HL-60/S4 treated with phorbol 12-myristate 13-acetate at 8.2 ng/mL for 4 days and 3 days (cell line): ENCODE measurements around the gene AUP1.

Experiments
- in situ Hi-C: fragments of 300-500 bp; cut with MboI; formaldehyde crosslinking; loops from 2 replicates; pipeline ENCODE4 v1.15.0; 2022; ENCODE audit warnings: low sequenced_read_pairs

Gene AUP1

GRCh38 chr2:74515981-74516633, 13.4 kb downstream of the AUP1 start:
- in situ Hi-C loops: no loop called here

DNA sequence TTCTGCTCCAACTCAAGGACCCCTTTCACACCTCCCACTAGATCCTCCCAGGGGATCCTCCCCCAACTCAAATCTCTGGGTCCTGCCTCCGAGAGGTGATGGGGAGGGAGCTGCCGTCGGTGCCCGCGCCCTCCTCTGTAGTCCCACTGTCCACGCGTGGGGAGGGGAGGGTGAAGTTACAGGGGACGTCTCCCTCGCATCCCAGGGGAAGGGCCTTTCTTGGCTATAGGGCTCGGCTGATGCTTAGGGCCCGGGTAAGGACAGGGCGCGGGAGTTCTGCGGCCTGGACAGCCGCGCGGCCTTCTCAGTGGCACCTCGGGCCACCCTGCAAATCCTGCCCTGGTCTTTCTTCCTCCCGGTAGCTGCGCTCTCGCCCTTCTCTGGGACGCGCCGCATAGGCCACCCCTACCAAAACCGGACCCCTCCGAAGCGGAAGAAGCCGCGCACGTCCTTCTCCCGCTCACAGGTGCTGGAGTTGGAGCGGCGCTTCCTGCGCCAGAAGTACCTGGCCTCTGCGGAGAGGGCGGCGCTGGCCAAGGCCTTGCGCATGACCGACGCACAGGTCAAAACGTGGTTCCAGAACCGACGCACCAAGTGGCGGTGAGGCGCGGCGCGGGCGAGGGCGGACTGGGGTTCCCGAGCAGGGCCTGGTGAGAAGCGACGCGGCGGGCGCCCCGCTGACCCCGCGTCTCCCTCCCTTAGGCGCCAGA, 14.1 kb downstream of the AUP1 start:
- in situ Hi-C loops: no loop called here

DNA sequence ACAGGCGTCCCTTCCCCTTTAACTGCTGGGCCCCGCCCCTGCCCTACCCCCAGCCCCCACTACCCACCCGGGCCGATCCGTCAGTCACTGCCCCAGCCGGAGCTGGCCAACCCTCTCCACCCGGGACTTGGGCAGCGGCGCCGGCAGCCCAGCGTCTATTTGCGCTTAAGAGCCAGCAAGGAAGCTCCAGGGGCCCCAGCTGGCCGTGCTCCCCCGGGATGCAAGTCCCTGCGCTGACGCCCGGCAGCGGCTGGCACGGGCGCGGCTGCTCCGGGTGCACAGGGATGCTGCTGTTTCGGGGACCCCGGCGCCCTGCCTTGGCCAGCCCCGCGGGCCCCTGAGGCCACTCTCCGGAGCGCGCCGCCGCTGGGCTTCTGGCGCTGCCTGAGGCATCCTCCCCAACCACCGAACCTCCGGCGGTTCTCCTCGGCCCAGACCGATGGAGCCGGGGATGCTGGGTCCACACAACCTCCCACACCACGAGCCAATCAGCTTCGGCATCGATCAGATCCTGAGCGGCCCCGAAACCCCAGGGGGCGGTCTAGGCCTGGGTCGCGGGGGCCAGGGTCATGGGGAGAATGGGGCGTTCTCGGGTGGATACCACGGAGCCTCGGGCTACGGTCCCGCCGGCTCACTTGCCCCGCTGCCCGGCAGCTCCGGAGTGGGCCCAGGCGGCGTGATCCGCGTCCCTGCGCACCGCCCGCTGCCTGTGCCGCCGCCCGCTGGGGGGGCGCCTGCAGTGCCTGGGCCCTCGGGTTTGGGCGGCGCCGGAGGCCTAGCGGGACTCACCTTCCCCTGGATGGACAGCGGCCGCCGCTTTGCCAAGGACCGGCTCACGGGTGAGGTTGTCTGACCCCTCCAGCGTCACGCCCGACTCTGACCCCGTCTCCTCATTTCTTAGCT, 14.9 kb downstream of the AUP1 start, which contains the start of gene TLX2:
TLX2 (plus strand) TSS at position 83 of the 903 bp plus-strand sequence; CDS start at position 440, 357 bp downstream.
- in situ Hi-C loops: no loop called here

DNA sequence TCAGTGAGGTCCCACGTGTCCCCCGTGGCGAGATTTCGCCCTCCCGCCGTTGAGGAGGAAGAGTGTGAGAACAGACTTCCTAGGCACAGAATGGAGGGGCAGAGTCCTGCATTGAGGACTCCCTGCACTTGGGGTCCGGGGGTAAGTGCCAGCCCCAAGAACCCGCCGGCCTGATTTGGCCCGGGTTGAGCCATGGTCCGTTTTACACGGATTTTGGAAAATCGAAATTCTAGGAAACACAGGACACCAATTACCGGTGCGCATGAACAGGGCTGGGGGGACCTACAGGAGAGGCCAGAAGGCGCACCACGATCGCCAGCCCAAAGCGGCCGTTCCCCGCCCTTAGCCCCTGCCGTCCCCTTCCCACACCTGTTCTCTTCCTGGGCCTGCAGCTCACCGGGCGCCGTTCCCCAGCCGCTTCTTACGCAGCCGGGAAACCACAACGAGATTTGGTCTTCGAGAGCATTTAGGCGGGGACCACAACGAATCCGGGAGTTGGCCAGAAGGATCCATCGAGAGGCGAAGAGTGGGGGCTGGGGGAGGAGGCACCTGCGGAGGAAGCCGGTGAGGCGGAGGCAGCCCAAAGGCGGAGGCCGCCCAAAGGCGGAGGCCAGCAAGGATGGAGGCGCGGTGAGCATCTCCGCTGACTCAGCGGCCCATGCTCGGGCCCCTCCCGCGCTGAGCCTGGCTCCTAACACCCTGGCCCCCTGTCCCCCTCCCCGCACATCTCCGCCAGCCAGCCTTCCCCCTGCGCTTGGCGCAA, 15.7 kb downstream of the AUP1 start:
- in situ Hi-C loops: no loop called here

DNA sequence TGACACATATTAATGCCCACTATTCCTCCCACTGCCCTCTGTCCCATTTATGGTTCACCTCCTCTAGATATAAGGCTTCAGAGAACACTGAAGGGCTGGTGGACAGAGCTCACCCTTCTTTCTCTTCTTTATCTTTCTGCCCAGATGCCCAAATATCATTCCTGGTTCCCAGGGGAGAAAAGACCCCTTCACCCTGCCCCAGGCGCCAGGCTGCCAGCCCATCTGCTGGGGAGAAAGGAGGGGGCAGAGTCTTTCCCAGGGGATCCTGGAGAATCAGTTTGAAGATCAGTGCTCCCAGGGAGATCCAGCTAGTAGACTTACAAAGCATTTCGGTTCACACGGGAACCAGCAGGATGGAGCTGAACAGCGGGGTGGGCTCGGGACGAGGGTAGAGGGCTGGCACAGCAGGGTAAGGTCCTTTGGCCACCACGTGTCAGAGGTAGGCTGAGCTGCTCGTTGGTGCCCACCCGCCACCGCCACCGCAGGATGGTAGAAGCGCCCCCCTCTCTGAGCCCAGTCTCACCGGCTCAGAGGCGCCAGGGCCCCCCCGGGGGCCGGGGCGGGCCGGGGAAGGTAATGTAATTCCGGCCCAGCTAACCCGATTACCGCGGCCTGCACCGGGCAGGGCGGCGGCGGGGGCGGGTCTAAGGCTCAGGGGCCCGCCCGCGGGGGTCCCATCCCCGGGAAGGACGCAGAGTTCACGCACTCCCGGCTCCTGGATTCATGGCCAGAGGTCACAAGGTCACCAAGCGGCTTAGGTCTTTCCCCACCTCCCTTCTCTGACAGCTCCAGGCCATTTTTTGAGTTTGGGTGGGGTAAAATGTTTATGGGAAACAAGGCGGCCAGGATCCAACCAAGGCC, 16.5 kb downstream of the AUP1 start:
- in situ Hi-C loops: no loop called here

DNA sequence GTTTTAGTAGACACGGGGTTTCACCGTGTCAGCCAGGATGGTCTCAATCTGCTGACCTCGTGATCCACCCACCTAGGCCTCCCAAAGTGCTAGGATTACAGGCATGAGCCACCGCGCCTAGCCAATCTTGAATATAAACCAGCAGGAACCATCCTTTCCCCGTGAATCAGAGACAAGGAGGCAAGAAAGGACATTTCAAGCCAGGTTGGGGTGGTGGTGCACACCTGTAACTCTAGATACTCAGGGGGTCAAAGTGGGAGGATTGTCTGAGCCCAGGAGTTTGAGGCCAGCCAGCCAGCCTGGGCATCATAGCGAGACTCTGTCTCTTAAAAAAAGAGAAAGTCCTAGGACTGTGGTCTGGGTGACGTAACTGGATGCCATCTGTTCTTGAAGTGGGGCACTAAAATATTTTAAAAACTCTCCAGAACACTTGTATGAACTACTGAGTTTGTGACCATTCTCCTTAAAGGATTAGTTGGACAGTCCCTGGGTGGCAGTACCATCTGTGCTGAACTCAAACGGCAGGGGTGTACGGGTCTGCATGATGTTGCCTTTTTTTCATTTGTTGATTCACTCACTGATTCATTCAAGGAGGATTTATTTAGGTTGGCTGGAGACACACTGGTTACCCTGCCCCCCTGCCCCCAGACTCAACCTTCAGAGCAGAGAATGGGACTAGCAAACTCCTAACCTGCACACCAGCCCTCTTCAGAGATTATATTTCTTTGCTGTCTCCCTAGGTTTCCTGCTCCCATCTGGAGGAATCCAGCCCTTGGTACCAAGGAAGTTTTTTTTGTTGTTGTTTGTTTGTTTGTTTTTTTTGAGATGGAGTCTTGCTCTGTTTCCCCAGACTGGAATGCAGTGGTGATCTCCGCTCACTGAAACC, 18.2 kb downstream of the AUP1 start:
- in situ Hi-C loops: no loop called here

DNA sequence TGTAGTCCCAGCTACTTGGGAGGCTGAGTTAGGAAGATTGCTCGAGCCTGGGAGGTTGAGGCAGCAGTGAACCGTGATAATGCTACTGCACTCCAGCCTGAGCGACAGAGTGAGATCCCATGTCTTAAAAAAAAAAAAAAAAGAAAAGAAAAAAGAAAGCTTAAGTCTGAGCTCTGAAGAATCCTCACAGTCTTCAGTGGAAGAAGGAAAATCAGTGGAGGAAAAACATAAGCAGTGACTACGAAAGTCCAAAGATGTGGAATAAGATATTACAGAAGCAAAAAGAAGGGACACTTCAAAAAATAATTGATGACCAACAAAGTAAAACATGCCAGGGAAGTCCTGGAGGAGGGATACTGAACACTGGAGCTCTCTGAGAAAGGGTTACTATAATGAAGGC, 19.2 kb downstream of the AUP1 start:
- in situ Hi-C loops: no loop called here

DNA sequence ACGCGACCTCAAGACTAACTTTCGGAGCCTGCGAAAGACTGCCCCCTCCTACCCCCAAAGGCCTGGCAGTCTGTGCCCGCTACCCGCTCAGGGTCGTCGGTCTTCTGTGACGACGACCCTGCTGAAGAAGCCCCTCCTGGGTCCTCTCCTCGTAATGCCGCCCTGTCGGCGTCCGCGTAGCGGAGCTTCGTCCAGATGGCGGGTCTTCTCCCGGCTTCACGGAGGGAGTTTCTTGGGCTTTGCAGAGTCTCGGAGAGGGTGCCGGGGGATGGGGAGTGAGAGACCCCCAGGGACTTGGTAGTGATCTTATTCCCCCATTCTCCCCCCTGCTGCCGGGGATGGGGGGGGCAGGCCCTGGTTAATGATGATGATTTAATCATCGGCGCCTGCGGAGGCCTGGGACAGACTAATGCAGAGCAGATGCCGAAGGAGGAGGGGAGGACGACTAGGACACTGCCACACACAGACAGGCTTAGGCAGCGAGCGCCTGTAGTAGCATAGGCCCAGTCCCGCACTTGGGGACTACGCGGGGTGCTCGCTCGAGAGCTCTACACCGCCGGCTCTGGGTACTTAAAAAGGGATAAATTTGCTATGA, 21.5 kb downstream of the AUP1 start:
- in situ Hi-C loops: no loop called here

DNA sequence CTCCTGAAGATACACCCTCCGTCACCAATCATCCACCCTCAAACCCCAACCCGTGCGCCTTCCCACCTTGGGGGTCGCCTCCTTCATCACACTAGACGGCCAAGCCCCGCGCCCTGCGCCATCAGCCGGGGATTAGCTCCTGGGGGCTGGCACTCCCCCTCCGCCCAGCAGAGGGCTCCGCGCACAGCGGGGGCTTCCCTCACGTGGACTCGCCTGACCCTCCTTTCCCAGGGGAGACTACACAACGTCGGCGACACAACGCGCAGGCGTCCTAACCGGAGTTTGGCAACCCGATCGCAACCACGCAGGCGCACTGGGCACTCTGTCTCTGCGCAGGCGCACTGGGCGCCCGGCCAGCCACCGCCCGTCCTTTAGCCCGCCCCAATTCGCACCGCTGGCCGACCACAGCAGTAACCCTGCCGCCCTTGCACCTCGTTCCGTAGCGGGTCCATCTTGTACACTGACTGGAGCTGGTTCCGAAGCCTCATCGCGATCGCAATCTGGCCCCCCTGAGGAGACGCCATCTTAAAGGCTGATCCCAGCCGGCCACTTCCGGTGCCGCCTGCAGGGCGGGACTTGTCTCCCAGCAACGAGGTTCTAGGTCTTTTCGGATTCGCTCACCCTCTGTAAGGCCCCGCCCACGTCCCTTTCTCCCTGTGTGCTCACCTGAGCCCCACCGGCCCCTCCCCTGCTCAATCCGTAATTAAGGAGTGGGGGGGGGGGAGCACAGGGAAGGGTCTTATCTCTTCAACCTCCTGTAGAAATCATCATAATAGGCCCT, 22.2 kb downstream of the AUP1 start, which contains the start of gene PCGF1:
PCGF1 (minus strand) TSS at position 551 of the 781 bp plus-strand sequence; CDS start at position 524, 27 bp downstream.
- in situ Hi-C loops: no loop called here

DNA sequence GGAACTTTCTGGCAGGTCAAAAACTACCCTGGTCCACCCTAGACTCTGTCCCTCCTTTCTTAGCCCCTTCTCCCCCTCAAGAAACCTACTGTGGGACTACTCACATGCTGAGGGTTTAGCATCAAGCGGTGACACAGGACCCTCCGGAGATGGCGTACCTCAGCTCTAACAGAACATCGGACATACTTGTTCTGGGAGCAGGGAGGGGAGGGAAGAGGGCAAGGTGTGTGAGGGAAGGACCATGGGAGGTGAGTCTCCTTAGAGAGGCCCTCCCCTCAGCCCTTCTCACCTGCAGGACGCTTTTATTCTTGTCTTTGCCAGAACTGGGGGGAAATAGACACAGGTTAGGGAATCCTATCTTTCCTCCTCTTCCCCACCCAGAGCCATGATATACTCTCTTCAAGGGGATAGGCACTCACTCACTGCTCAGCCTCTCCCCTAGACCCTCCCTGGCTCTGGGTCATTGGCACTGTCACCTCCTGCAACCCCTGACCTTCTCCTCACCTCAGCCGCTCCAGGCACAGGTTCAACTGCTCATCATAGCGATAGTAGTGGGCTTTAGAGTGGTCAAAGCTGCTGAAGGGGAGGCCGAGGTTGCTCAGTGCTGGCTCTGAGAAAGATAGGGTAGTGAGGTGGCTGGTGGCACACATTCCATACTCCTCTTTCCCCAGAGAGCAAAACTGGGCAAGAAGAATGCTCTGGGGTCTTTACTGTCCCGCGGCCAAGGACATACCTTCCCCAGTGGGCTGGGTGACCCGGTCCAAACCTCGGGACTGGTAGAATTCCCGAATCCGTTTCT, 23.9 kb downstream of the AUP1 start:
- in situ Hi-C loops: no loop called here

- in situ Hi-C loops: no loop called here
These were observed 24.9 kb downstream of the AUP1 start for GRCh38 chr2:74504591-74504990.

DNA sequence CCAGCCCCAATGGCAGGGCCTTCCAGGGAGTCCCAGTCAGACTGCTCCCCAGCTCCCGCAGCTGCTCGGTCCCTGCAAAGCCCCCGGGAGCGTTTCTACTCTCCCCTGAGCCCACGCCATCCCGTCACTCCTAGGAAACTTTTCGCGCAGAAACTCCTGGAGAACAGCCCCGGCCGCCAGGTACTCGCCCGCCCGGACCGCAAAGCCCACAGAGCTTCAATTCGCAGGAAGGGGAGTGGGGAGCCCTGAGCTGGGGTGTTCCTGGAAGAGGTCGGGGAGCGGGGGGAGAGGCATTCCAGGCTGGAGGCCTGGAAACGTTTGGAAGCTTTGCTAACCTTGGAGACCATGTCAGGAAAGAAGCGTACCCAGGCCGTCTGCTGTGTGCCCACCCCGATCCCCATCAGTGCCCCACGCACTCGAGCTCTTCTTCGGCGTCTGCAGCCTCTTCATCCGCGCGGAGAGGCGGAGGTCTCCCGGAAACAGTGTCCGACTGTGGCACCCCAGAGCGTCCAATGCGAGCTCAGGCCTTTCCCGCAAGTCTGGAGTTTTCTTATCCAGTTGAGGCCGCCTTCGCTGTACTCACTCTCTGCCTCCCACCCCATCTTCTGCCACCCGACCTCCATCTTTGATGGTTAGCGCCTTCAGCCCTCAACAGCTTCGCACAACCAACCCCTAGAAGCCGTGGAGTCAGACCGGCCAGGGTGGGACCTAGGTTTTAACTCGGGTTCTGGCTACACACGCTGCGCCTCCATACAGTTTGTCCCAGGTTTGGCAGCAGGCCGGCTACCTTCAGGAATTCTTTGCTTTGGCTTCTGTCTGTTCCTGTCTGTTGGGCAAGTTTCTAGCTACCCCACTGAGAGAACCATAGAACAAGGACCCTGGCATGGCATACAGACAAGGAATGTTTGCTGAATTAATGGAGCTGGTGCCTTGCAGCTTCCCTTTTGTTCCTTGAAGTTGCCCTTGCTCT, 25.7 kb downstream of the AUP1 start:
- in situ Hi-C loops: no loop called here

DNA sequence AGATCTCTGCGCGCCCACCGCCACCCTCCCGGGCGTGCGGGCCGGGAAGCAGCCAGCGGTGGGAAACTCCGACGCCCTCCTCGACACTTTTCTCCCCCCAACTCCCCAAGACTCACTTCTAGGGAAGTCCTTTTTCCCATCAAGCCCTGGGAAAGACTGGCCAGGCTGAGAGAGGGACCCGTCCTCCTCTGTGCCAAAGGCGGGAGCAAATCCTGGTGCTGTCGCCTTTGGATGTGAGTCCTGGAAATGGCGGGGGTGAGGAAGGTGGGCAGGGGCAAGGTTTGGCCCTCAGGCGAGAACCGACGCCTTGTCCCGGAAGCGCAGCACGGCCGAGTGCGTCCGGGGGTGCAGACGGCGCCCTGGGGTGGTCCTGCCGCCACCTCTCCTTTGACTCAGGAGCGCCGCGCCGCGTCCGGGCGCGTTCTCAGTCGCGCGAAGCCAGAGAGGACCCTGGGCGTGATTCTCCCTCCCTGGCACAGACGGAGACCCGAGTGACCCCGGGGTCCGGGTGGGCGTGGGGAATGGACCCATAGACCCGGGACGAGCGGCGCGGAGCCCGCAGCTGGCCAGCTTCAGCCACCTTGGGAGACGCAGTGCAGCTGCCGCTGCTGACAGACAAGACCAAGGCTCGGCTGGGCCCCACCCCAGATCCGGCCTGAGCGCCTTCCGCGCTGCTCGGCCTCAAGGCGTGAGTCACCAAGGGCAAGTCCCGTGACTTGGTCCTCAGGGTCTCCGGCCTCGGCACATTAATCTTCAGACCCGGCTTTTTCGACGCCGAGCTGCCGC, 26.6 kb downstream of the AUP1 start:
- in situ Hi-C loops: no loop called here

GRCh38 chr2:74502147-74502719, 27.3 kb downstream of the AUP1 start:
- in situ Hi-C loops: no loop called here
